ENCODE results near the gene RNF150.
A peak's percentile ranks its signal among the peaks of the same experiment; 100 is the strongest.
"Not testable (repeated sequence)": the region's sequence is repeated elsewhere in the genome, so short reads cannot be mapped to it uniquely, and the experiment has no call there.

RNF150 gene

GRCh38 chr4:141169391-141169790 lies 36.1 kb upstream of the RNF150 start:
- ChIA-PET CTCF (interaction anchor here (1.1 kb wide), 1 partner anchor 11 kb away, joined by 5 read pairs; no protein-coding TSS in a partner anchor), POLR2A (no interaction called here)
- DNase-seq (ENCODE audit: extremely low spot score) = no peak

GRCh38 chr4:141165001-141165400 lies 31.7 kb upstream of the RNF150 start:
- DNase-seq (ENCODE audit: extremely low spot score); POLR2A ChIA-PET; CTCF ChIA-PET: not testable (repeated sequence)

More at GRCh38 chr4:141169391-141169790, 36.1 kb upstream of the RNF150 start:
- no peak for TF ChIP-seq CTCF (IDR thresholded peaks at IDR 0.05; ENCODE audit: control extremely low read depth, extremely low read depth, low read depth, missing control alignments)

GRCh38 chr4:141159027-141159426 lies 25.8 kb upstream of the RNF150 start:
- TF ChIP-seq CTCF (IDR thresholded peaks at IDR 0.05; ENCODE audit: control extremely low read depth, extremely low read depth, low read depth, missing control alignments) = no peak
- no peak for DNase-seq (ENCODE audit: extremely low spot score)
- ChIA-PET CTCF (interaction anchor here (1.1 to 1.5 kb wide), 7 partner anchors 10 to 147 kb away, joined by 3 to 5 read pairs (median 3); no protein-coding TSS in a partner anchor), POLR2A (no interaction called here)

- ChIA-PET CTCF (interaction anchor here (1.1 to 1.5 kb wide), 5 partner anchors 12 to 27 kb away, joined by 3 to 5 read pairs (median 3); no protein-coding TSS in a partner anchor), POLR2A (no interaction called here)
- peak; percentile 25 for DNase-seq (ENCODE audit: extremely low spot score)
- TF ChIP-seq CTCF (IDR thresholded peaks at IDR 0.05; ENCODE audit: control extremely low read depth, extremely low read depth, low read depth, missing control alignments) = peak; percentile 49
These were observed 24.9 kb upstream of the RNF150 start for GRCh38 chr4:141158219-141158618.

- no peak for DNase-seq (ENCODE audit: extremely low spot score)
- no peak for TF ChIP-seq CTCF (IDR thresholded peaks at IDR 0.05; ENCODE audit: control extremely low read depth, extremely low read depth, low read depth, missing control alignments)
- CTCF ChIA-PET = interaction anchor here (1.5 kb wide), 1 partner anchor 9 kb away, joined by 4 read pairs; no protein-coding TSS in a partner anchor
- POLR2A ChIA-PET = no interaction called here
These were observed 22.3 kb upstream of the RNF150 start for GRCh38 chr4:141155586-141155985.

GRCh38 chr4:141154725-141155124 lies 21.5 kb upstream of the RNF150 start:
- POLR2A ChIA-PET = no interaction called here
- CTCF ChIA-PET = interaction anchor here (1.2 kb wide), 1 partner anchor 1686 kb away, joined by 3 read pairs; no protein-coding TSS in a partner anchor
- DNase-seq (ENCODE audit: extremely low spot score) = no peak
- no peak for TF ChIP-seq CTCF (IDR thresholded peaks at IDR 0.05; ENCODE audit: control extremely low read depth, extremely low read depth, low read depth, missing control alignments)

GRCh38 chr4:141153751-141154510 lies 20.7 kb upstream of the RNF150 start:
- CTCF ChIA-PET = interaction anchor here (1.2 kb wide), 1 partner anchor 1687 kb away, joined by 3 read pairs; no protein-coding TSS in a partner anchor
- POLR2A ChIA-PET = no interaction called here
- DNase-seq (ENCODE audit: extremely low spot score) = no peak
- no peak for TF ChIP-seq CTCF (IDR thresholded peaks at IDR 0.05; ENCODE audit: control extremely low read depth, extremely low read depth, low read depth, missing control alignments)

All from GM10248 (cell line).